Hematopoietic multipotent progenitor cell (in vitro differentiated cells): ENCODE results near the gene TMEM19. TPM values are rescaled to one million over a fixed set of nuclear protein-coding genes. Genes with fewer than 3 reads are reported as not detected.

Experiments used
- DNase-seq, 3 donors: peaks; one replicate each; pipeline ENCODE4 v3.0.0-alpha.2; 2011 to 2015; ENCODE audit warnings: low read depth in 2 of 3, low spot score in 2 of 3
- total RNA-seq: library from RNA; depleted of rRNA; stranded (reverse); fragments of >200 nt; gene quantifications from one replicate; pipeline ENCODE4 v1.2.3, GENCODE V29; 2012

The TMEM19 gene
- total RNA-seq: 26.1 TPM

GRCh38 chr12:71685914-71686657 is at the start of gene TMEM19:
TSS of gene TMEM19 (plus strand) at chr12:71686082. CDS start at chr12:71686681, 599 bp downstream.
- DNase-seq: peak; percentile 67 to 90 (median 89)

- peak; percentile 10 to 83 (median 60) for DNase-seq
Measured at GRCh38 chr12:71636704-71637115, 49.2 kb upstream of the TMEM19 start.

GRCh38 chr12:71638499-71638898 is 47.4 kb upstream of the TMEM19 start:
- no peak for DNase-seq

GRCh38 chr12:71639341-71639760 is 46.5 kb upstream of the TMEM19 start:
- peak in 1 of 3 donors; percentile 22 for DNase-seq

GRCh38 chr12:71640316-71640715 is 45.6 kb upstream of the TMEM19 start:
- no peak for DNase-seq

GRCh38 chr12:71641390-71641789 is 44.5 kb upstream of the TMEM19 start:
- no peak for DNase-seq

GRCh38 chr12:71642264-71642663 is 43.6 kb upstream of the TMEM19 start:
- no peak for DNase-seq

- peak in 1 of 3 donors; percentile 35 for DNase-seq
Measured at GRCh38 chr12:71645268-71645667, 40.6 kb upstream of the TMEM19 start.

- DNase-seq: no peak
Measured at GRCh38 chr12:71646512-71646911, 39.4 kb upstream of the TMEM19 start.

GRCh38 chr12:71648537-71648936 is 37.3 kb upstream of the TMEM19 start:
- no peak for DNase-seq

- no peak for DNase-seq
Measured at GRCh38 chr12:71649401-71649800, 36.5 kb upstream of the TMEM19 start.

- no peak for DNase-seq
Measured at GRCh38 chr12:71652656-71653055, 33.2 kb upstream of the TMEM19 start.

- no peak for DNase-seq
Measured at GRCh38 chr12:71653137-71653536, 32.7 kb upstream of the TMEM19 start.

- no peak for DNase-seq
Measured at GRCh38 chr12:71654200-71654599, 31.7 kb upstream of the TMEM19 start.

GRCh38 chr12:71655495-71655894 is 30.4 kb upstream of the TMEM19 start:
- no peak for DNase-seq

- DNase-seq: no peak
Measured at GRCh38 chr12:71655907-71656306, 30.0 kb upstream of the TMEM19 start.

GRCh38 chr12:71656740-71657139 is 29.1 kb upstream of the TMEM19 start:
- DNase-seq: no peak

GRCh38 chr12:71661977-71662530 is 23.8 kb upstream of the TMEM19 start:
- no peak for DNase-seq

GRCh38 chr12:71662849-71663560 is 22.9 kb upstream of the TMEM19 start:
- peak; percentile 57 to 68 (median 61) for DNase-seq

GRCh38 chr12:71663561-71664410 is 22.1 kb upstream of the TMEM19 start, which contains the start of the genes THAP2 and ZFC3H1:
TSS of gene THAP2 (plus strand) at chr12:71664301. CDS start at chr12:71664510, 209 bp downstream.
TSS of gene ZFC3H1 (minus strand) at chr12:71663848. CDS start at chr12:71663610, 238 bp downstream.
- peak; percentile 85 to 99 (median 98) for DNase-seq
